ENCODE data around the gene ALLC.
A peak's percentile ranks its signal among the peaks of the same experiment; 100 is the strongest.
"Not testable (repeated sequence)": the region's sequence is repeated elsewhere in the genome, so short reads cannot be mapped to it uniquely, and the experiment has no call there.

The ALLC gene

DNA sequence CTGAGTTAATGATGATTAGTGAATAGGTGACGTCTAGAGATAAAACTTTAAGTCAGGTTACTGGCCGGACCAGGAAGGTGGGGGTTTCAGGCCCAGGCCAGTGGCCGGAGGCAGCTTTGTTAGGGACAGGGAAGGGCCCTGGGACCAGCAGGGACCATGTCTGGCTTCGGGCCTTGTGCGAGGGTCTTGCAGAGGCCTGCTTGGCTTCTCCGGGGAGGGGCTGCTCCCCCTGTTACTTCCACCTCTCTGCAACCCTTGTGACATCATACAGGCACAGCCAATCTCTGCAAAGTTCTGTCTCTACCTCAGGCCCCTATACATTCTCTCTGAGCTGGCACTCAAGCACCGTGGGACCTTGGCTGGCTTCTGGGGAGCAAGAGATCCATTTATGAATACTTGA, at the start of gene ALLC:
Gene ALLC (plus strand): TSS at position 320 of the 400 bp plus-strand sequence. CDS start 12,958 bp downstream, outside the sequence.
- H3K36me3 ChIP-seq: no peaks in the 10 kb centered on the region
- no peak for TF ChIP-seq Cebpa-rat (IDR thresholded peaks at IDR 0.05)
- H3K4me1 ChIP-seq: peaks cover 100% of the 10 kb centered on the region
- H3K9me3 ChIP-seq: no peaks in the 10 kb centered on the region
- no peaks in the 10 kb centered on the region for H3K27me3 ChIP-seq
- no peaks in the 10 kb centered on the region for H4K20me1 ChIP-seq
- peak within 1 kb of the TSS; percentile 34; the same call in 1 of the 2 replicates for H3K4me3 ChIP-seq
- H3K9ac ChIP-seq: peak within 1 kb of the TSS; percentile 71
- peak within 1 kb of the TSS; percentile 85 for H3K27ac ChIP-seq
- H3K4me2 ChIP-seq: peak within 1 kb of the TSS; percentile 92

GRCh38 chr2:3608373-3609278, 49.4 kb upstream of the ALLC start:
- no peaks in the 10 kb centered on the region for H3K27me3 ChIP-seq
- H3K36me3 ChIP-seq: no peaks in the 10 kb centered on the region
- H3K4me1 ChIP-seq: peaks cover 20% of the 10 kb centered on the region
- no peak for TF ChIP-seq Cebpa-rat (IDR thresholded peaks at IDR 0.05)
- peak overlapping the region; percentile 20; the same call in 1 of the 2 replicates for H3K4me2 ChIP-seq
- H3K9me3 ChIP-seq: peaks cover 11% of the 10 kb centered on the region
- no peak overlapping the region for H3K27ac ChIP-seq
- no peak overlapping the region for H3K4me3 ChIP-seq
- H3K9ac ChIP-seq: no peak overlapping the region
- H4K20me1 ChIP-seq: no peaks in the 10 kb centered on the region

DNA sequence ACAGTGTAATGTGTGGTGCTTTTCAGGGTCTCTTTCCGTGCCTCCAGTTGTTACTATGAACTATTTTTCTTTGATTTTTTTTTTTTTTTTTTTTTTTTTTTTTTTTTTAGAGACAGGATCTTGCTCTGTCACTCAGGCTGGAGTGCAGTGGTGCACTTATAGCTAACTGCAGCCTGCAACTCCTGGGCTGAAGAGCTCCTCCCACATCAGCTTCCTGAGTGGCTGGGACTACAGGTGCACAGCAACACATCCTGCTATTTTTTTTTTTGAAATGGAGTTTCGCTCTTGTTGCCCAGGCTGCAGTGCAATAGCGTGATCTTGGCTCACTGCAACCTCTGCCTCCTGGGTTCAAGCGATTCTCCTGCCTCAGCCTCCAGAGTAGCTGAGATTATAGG, 48.7 kb upstream of the ALLC start:
- H3K9ac ChIP-seq, H3K36me3 ChIP-seq, H3K4me3 ChIP-seq, H3K27ac ChIP-seq, H3K27me3 ChIP-seq, H4K20me1 ChIP-seq: not testable (repeated sequence)
- peaks cover 18% of the 10 kb centered on the region for H3K9me3 ChIP-seq
- peak overlapping the region; percentile 20; the same call in 1 of the 2 replicates for H3K4me2 ChIP-seq
- H3K4me1 ChIP-seq: peaks cover 20% of the 10 kb centered on the region

- Histone ChIP-seq H3K4me3 (no peak overlapping the region), H3K4me1 (peaks cover 20% of the 10 kb centered on the region), H3K36me3 (no peaks in the 10 kb centered on the region), H3K9me3 (peaks cover 29% of the 10 kb centered on the region), H3K27ac (no peak overlapping the region), H3K4me2 (no peak overlapping the region), H3K27me3 (no peaks in the 10 kb centered on the region), H4K20me1 (no peaks in the 10 kb centered on the region), H3K9ac (no peak overlapping the region)
- TF ChIP-seq Cebpa-rat (IDR thresholded peaks at IDR 0.05): no peak
These were observed 47.6 kb upstream of the ALLC start for GRCh38 chr2:3610415-3610814.

- H3K27ac ChIP-seq: no peak overlapping the region
- peaks cover 35% of the 10 kb centered on the region for H3K9me3 ChIP-seq
- H3K4me3 ChIP-seq: no peak overlapping the region
- no peak overlapping the region for H3K4me2 ChIP-seq
- no peaks in the 10 kb centered on the region for H3K36me3 ChIP-seq
- H3K27me3 ChIP-seq: no peaks in the 10 kb centered on the region
- TF ChIP-seq Cebpa-rat (IDR thresholded peaks at IDR 0.05): no peak
- H4K20me1 ChIP-seq: no peaks in the 10 kb centered on the region
- no peak overlapping the region for H3K9ac ChIP-seq
- H3K4me1 ChIP-seq: peaks cover 20% of the 10 kb centered on the region
These were observed 47.0 kb upstream of the ALLC start for GRCh38 chr2:3610881-3611505.

DNA sequence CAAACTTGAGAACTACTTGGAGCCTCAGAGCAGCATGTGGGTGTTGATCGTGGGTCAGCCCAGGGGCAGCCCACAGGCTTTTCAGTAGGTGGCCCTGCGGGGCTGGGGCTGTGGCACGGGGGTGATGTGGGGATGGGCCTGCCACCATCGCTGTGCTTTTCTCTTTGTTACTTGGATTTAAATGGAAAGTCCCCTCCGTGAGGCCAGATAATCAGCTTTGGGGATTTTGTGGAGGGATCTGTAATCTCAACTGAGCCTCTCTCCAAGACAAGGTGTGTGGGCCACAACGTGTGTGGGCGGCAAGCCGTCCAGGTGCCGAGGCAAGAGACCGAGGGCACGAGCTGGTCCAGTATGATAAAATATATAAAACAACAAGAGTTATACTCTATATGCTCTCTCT, 46.4 kb upstream of the ALLC start:
- Histone ChIP-seq H3K27me3 (no peaks in the 10 kb centered on the region), H3K4me2 (no peak overlapping the region), H3K4me3 (no peak overlapping the region), H3K4me1 (peaks cover 20% of the 10 kb centered on the region), H3K27ac (no peak overlapping the region), H4K20me1 (no peaks in the 10 kb centered on the region), H3K9ac (no peak overlapping the region), H3K9me3 (peaks cover 41% of the 10 kb centered on the region), H3K36me3 (no peaks in the 10 kb centered on the region)
- no peak for TF ChIP-seq Cebpa-rat (IDR thresholded peaks at IDR 0.05)

GRCh38 chr2:3612639-3613523, 45.1 kb upstream of the ALLC start:
- Histone ChIP-seq H3K27me3 (no peaks in the 10 kb centered on the region), H3K4me1 (peaks cover 20% of the 10 kb centered on the region), H3K9me3 (peaks cover 53% of the 10 kb centered on the region), H3K27ac (no peak overlapping the region), H3K4me2 (no peak overlapping the region), H3K4me3 (no peak overlapping the region), H4K20me1 (no peaks in the 10 kb centered on the region), H3K36me3 (no peaks in the 10 kb centered on the region), H3K9ac (no peak overlapping the region)
- TF ChIP-seq Cebpa-rat (IDR thresholded peaks at IDR 0.05): no peak

DNA sequence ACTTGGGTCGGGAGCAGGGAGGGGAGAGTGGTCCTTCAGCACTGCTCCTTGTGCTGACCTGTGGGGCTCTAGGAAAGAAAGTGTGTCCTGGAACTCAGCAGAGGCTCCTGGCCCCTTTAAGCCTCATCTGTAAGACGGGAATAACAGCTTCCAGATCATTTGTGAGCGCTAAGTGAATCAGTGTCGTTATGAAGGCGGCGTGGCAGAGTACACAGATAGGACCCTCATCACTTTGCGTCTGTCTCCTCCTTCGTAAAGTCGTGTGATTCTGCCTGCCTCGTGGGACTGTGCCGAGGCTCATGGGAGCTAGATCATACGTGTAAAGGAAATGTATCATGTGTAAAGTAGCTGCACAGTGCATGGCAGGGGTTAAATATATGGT, 44.5 kb upstream of the ALLC start:
- no peak for TF ChIP-seq Cebpa-rat (IDR thresholded peaks at IDR 0.05)
- Histone ChIP-seq H3K9ac (no peak overlapping the region), H3K4me1 (peaks cover 19% of the 10 kb centered on the region), H3K27ac (no peak overlapping the region), H4K20me1 (no peaks in the 10 kb centered on the region), H3K27me3 (no peaks in the 10 kb centered on the region), H3K4me3 (no peak overlapping the region), H3K9me3 (peaks cover 53% of the 10 kb centered on the region), H3K4me2 (no peak overlapping the region), H3K36me3 (no peaks in the 10 kb centered on the region)

DNA sequence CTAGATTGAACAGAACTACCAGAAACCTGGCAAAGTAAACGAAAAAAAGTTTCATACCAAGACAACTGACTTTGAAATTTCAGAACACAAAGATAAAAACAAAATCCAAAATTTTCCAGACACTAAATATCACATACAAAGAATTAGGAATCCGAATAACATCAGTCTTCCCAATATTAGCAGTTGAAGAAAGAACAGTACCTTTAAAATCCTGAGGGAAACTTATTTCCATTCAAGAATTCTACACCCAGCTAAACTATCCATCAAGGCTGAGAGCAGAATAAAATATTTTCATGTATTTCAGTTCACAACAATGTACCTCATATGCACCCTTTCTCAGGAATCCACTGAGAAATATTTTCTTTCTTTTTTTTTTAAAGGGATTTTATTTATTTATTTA, 43.3 kb upstream of the ALLC start:
- H3K9me3 ChIP-seq: peaks cover 53% of the 10 kb centered on the region
- not testable (repeated sequence) for H3K27me3 ChIP-seq, H3K36me3 ChIP-seq, H3K9ac ChIP-seq, H4K20me1 ChIP-seq, H3K4me1 ChIP-seq, H3K4me3 ChIP-seq, H3K4me2 ChIP-seq, H3K27ac ChIP-seq

GRCh38 chr2:3615541-3616200, 42.3 kb upstream of the ALLC start:
- peaks cover 54% of the 10 kb centered on the region for H3K9me3 ChIP-seq
- not testable (repeated sequence) for H3K9ac ChIP-seq, H3K27ac ChIP-seq, H3K27me3 ChIP-seq, H3K36me3 ChIP-seq, H3K4me2 ChIP-seq, H3K4me1 ChIP-seq, H4K20me1 ChIP-seq, H3K4me3 ChIP-seq

GRCh38 chr2:3616435-3617197, 41.4 kb upstream of the ALLC start:
- H3K9me3 ChIP-seq: peaks cover 56% of the 10 kb centered on the region
- H3K4me3 ChIP-seq, H3K36me3 ChIP-seq, H4K20me1 ChIP-seq, H3K27ac ChIP-seq, H3K27me3 ChIP-seq, H3K4me1 ChIP-seq, H3K9ac ChIP-seq, H3K4me2 ChIP-seq: not testable (repeated sequence)
